ENCODE results near the gene HEATR1. TPM values are rescaled to one million over a fixed set of nuclear protein-coding genes. Genes with fewer than 3 reads are reported as not detected.
"Not testable (repeated sequence)": the region's sequence is repeated elsewhere in the genome, so short reads cannot be mapped to it uniquely, and the experiment has no call there.

Gene HEATR1
- total and polyA plus RNA-seq, 12 donors: 3.5 to 50.8 (median 23.1) TPM

GRCh38 chr1:236581528-236581927 lies 22.8 kb downstream of the HEATR1 start:
- no peaks in the 10 kb centered on the region for H3K4me1 ChIP-seq (replicated peaks in 1 of 2)
- H3K4me3 ChIP-seq: no peak overlapping the region
- H3K36me3 ChIP-seq (replicated peaks in 1 of 2): peaks cover 0 to 63% of the 10 kb centered on the region in 2 donors
- H3K27ac ChIP-seq: no peak overlapping the region
- DNase-seq: no peak
- WGBS, 4 donors: 86 to 94% (median 89%) methylated on average over 2 of the region's 2 CpGs
- TF ChIP-seq POLR2A (IDR thresholded peaks at IDR 0.05) (no peak), CTCF (IDR thresholded peaks at IDR 0.05) (no peak)
- intact Hi-C loops (cut with DNase I): no loop called here
- H3K27me3 ChIP-seq: no peaks in the 10 kb centered on the region
- H3K9me3 ChIP-seq (replicated peaks in 1 of 3): no peaks in the 10 kb centered on the region

- intact Hi-C loops (cut with DNase I); DNase-seq; H3K4me1 ChIP-seq (replicated peaks in 1 of 2); H3K27me3 ChIP-seq; H3K27ac ChIP-seq; H3K4me3 ChIP-seq; H3K9me3 ChIP-seq (replicated peaks in 1 of 3): not testable (repeated sequence)
- H3K36me3 ChIP-seq (replicated peaks in 1 of 2): peaks cover 0 to 60% of the 10 kb centered on the region in 2 donors
- 93 to 98% (median 96%) methylated on average over 3 of the region's 3 CpGs for WGBS, 4 donors
Measured at GRCh38 chr1:236580404-236580803, 23.9 kb downstream of the HEATR1 start.

GRCh38 chr1:236578661-236579060 lies 25.7 kb downstream of the HEATR1 start:
- 95 to 97% (median 96%) methylated on average over 3 of the region's 3 CpGs for whole genome bisulfite sequencing, 4 donors
- no peaks in the 10 kb centered on the region for H3K4me1 ChIP-seq (replicated peaks in 1 of 2)
- intact Hi-C loops (cut with DNase I): no loop called here
- H3K27me3 ChIP-seq: no peaks in the 10 kb centered on the region
- H3K36me3 ChIP-seq (replicated peaks in 1 of 2): peaks cover 0 to 53% of the 10 kb centered on the region in 2 donors
- H3K9me3 ChIP-seq (replicated peaks in 1 of 3): no peaks in the 10 kb centered on the region
- no peak overlapping the region for H3K27ac ChIP-seq
- H3K4me3 ChIP-seq: no peak overlapping the region
- TF ChIP-seq CTCF (IDR thresholded peaks at IDR 0.05): no peak
- TF ChIP-seq POLR2A (IDR thresholded peaks at IDR 0.05): no peak
- no peak for DNase-seq

GRCh38 chr1:236577041-236577440 lies 27.3 kb downstream of the HEATR1 start:
- H3K9me3 ChIP-seq (replicated peaks in 1 of 3); intact Hi-C loops (cut with DNase I); H3K4me3 ChIP-seq; H3K27me3 ChIP-seq; H3K27ac ChIP-seq; DNase-seq; H3K4me1 ChIP-seq (replicated peaks in 1 of 2): not testable (repeated sequence)
- 74 to 90% (median 82%) methylated on average over 7 of the region's 7 CpGs for WGBS, 4 donors
- H3K36me3 ChIP-seq (replicated peaks in 1 of 2): peaks cover 0 to 53% of the 10 kb centered on the region in 2 donors

GRCh38 chr1:236576004-236576403 lies 28.3 kb downstream of the HEATR1 start:
- TF ChIP-seq POLR2A (IDR thresholded peaks at IDR 0.05) (no peak), CTCF (IDR thresholded peaks at IDR 0.05) (no peak)
- peaks cover 0 to 53% of the 10 kb centered on the region in 2 donors for H3K36me3 ChIP-seq (replicated peaks in 1 of 2)
- WGBS, 4 donors: 45 to 73% (median 67%) methylated on average over 2 of the region's 2 CpGs
- DNase-seq: no peak
- intact Hi-C loops (cut with DNase I): no loop called here
- no peak overlapping the region for H3K4me3 ChIP-seq
- no peaks in the 10 kb centered on the region for H3K9me3 ChIP-seq (replicated peaks in 1 of 3)
- no peaks in the 10 kb centered on the region for H3K27me3 ChIP-seq
- H3K4me1 ChIP-seq (replicated peaks in 1 of 2): no peaks in the 10 kb centered on the region
- H3K27ac ChIP-seq: no peak overlapping the region

Measured in adrenal gland (tissue), 12 donors.